GM19468 (cell line): ENCODE data around the gene GLIPR1L2.
"Not testable (repeated sequence)": the region's sequence is repeated elsewhere in the genome, so short reads cannot be mapped to it uniquely, and the experiment has no call there.

Source experiments
- ATAC-seq: cut with Tn5 transposase; IDR thresholded peaks from one replicate; pipeline ENCODE4 v1.9.1; 2021; ENCODE audit warnings: mild to moderate bottlenecking, moderate library complexity, moderate number of reproducible peaks; ENCODE audit not compliant: unreplicated experiment; ENCODE audit errors: extremely low read depth

Gene GLIPR1L2

DNA sequence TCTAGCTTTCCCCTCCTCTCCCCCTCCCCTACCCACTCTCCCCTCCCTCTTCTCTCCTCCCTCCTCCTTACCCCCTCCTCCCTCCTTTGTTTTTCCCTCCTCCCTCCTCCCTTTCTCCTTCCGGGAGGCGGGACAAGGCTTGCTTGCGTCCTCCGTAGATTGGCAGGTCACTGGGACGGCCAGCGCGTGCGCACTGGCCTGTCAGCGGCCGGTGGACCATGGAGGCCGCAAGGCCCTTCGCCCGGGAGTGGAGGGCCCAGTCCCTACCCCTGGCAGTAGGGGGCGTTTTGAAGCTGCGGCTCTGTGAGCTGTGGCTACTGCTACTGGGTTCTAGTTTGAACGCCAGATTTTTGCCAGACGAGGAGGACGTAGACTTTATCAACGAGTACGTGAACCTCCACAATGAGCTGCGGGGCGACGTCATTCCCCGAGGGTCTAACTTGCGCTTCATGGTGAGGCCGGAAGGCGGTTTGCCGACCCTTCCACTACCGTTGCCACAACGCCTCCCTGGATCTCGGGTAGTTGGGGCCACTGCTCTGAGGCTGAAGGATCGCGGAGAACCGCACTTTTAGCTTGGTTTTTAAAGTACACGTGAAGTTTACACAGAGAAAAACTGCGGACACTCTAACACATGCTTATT, at the start of gene GLIPR1L2:
Gene GLIPR1L2, plus strand, starts transcription at position 191 of the 640 bp plus-strand sequence. Its CDS starts 28 bp downstream, at position 219.
- ATAC-seq: peak; percentile 97

DNA sequence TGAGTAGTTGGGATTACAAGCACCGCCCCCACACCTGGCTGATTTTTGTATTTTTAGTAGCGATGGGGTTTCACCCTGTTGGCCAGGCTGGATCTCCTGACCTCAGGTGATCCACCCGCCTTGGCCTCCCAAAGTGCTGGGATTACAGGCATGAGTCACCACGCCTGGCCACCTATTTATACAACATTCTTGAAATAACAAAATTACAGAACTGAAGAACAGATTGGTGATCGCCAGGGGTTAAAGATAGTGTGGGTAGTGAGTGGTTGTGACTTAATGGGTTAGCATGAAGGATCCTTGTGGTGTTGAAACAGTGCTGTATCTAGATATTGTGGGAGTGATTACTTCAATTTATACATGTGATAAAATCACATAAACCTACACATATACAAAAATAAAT, 49.0 kb upstream of the GLIPR1L2 start:
- no peak for ATAC-seq

DNA sequence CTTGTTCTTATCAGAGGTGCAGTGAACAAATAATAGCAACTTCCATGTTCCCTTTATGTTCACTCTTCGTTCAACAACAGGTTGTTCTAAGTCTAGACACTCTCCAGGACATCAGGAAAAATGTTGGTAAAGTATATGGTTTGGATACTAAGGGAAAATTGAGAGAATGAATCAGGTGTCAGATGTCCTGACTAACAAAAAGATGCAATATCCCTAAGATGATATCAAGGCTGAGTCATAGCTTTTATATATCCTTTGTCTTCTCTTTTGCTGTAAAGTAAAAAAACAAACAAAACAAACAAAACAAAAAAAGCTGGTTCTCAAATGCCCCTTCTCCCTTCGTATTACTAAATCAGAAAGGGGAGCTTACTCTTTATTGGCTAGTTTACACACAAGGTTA, 45.4 kb upstream of the GLIPR1L2 start:
- ATAC-seq: no peak

DNA sequence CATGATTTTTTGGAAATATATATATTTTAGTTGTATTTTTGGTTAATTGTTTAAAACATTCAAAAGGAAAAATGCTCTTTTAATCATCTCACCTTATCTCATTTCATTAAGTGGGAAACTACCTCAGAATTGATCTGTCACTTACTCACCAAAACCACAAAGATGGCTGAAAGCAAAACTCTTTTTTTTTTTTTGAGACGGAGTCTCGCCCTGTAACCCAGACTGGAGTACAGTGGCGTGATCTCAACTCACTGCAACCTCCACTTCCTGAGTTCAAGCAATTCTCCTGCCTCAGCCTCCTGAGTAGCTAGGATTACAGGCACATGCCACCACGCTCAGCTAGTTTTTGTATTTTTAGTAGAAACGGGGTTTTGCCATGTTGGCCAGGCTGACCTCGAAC, 44.7 kb upstream of the GLIPR1L2 start:
- not testable (repeated sequence) for ATAC-seq

DNA sequence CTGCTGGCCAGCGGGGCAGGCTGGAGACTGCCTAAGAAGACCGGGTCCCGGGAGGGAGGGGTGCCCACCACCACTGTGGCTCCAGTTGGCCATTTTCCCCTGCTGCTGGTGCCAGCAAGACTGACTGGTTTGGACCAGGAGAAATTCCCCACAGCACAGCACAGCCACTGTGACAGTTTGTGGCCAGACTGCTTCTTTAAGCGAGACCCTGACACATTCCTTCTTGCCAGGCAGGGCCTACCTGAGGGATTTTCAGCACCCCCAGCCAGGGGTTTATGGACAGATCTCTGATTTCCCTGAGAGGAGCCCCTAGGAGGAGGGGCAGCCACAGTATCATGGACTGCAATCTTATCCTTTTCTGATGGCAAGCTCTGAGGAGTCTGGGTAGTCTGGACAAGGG, 40.9 kb upstream of the GLIPR1L2 start:
- no peak for ATAC-seq

DNA sequence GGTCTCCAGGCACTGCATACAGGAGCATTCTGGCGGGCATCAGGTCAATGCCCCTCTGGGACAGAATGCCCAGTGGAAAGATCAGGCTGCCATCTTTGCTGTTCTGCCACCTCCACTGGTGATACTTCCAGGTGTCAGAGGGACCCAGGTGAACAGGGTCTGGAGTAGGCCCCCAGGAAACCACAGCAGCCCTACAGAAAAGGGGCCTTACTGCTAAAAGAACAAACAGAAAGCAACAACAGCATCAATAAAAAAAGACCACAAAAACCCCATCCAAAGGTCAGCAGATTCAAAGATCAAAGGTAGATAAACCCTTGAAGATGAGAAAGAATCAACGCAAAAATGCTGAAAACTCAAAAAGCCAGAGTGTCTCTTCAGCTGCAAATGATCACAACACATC, 40.5 kb upstream of the GLIPR1L2 start:
- ATAC-seq: no peak

DNA sequence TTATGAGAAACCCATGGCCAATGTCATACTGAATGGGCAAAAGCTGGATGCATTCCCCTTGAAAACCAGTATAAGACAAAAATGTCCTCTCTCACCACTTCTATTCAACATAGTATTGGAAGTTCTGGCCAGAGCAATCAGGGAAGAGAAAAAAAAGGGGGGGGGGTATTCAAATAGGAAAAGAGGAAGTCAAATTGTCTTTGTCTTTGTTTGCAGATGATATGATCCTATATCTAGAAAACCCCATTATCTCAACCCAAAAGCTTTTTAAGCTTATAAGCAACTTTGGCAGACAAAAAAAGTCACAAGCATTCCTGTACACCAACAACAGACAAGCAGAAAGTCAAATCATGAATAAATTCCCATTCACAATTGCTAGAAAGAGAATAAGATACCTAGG, 36.9 kb upstream of the GLIPR1L2 start:
- ATAC-seq: no peak

DNA sequence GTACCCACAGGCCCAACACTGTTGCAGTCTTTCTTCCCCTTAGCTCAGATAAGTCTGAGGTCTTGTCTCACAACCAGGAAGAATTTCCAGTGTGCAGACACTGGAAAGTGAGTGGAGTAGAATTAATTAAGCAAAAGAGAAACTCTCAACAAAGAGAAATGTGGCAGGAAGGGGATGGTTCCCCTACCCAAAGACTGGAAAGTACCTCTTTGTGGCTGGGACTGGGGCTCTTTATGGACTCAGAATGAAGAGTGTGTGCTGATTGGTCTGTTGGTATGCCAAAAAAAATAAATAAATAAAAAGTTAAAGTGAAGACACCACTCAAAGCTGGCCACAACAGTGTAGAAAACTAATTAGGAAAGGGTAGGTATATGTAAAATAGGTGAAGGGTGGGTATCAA, 30.0 kb upstream of the GLIPR1L2 start:
- ATAC-seq: no peak

DNA sequence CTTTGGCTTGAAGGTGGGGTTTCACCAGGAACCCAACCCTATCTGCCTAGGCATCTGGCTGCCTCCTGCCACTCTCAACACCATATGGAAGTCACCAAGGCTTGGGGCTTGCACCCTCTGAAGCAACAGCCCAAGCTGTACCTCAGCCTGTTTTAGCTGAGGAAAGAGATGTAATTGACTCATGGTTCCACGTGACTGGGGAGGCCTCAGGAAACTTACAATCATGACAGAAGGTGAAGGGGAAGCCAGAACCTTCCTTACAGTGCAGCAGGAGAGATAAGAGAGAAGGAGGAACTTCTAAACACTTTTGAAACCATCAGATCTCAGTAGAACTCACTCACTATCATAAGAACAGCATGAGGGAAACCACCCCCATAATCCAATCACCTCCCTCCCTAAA, 29.5 kb upstream of the GLIPR1L2 start:
- ATAC-seq: no peak

DNA sequence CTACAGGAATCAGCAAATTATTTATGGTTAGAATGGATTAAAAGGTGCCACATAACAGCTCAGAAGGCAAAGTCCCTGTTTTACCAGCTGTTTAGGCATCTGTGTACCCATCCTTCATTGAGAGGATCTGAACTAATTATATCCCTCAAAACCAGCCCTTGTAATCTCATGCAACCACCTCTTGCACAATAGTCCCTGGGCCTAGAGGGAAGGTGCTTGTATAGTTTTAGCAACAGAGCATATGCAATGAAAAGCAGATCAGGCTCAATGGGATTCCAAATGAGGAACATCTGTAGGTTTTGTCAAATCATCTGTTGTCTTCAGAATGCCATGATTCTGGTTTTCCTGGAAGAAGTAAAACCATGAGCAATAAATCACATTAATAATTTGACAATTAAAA, 26.0 kb upstream of the GLIPR1L2 start:
- ATAC-seq: no peak

DNA sequence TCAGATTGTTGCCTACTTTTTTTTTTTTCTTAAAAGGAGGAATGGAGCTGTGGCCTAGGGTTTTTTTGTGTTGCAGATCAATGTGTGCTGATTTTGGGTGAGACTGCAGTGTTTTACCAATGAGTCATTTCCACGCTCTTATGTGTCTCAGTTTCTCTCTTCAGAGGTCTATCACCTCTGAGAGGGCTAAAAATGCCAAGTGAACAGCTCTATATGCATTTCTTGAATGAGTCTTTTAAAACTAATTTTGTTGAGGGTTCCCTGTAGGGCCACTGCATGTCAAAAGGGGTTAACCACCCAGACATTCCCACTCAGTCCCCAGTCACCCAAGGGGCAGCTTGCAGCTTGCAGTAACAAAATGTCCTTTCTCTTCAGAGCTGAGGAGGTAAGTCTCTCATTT, 24.3 kb upstream of the GLIPR1L2 start:
- ATAC-seq: no peak

DNA sequence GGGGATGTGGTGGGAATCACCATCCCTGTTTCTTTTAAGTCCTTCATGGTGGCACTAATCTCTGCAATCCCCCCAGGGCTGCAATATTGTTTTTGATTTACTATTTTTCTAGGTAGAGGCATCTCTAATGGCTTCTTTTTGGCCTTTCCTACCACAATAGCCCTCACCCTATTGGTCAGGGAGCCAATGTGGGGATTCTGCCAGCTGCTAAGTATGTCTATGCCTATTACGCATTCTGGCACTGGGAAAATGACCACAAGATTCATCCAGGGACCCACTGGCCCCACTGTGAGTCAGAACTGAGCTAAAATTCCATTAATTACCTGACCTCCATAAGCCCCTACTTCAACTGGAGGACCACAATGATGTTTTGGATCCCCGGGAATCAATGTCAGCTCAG, 15.9 kb upstream of the GLIPR1L2 start:
- no peak for ATAC-seq

DNA sequence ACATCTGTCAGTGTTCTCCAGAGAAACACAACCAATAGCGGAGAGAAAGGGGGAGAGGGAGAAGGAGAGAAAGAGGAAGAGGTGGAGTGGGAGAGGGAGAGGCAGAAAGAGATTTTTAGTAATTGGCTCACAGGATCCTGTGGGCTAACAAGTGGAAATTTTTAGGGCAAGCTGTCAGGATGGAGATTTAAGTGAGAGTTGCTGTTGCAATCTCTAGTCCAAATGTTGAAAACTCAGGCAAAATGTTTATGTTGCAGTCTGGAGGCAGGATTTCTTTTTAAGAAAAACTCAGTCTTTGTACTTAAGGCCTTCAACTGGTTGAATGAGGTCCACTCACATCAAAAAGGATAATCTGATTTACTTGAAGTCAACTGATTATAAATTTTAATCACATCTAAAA, 12.5 kb upstream of the GLIPR1L2 start:
- ATAC-seq: no peak

DNA sequence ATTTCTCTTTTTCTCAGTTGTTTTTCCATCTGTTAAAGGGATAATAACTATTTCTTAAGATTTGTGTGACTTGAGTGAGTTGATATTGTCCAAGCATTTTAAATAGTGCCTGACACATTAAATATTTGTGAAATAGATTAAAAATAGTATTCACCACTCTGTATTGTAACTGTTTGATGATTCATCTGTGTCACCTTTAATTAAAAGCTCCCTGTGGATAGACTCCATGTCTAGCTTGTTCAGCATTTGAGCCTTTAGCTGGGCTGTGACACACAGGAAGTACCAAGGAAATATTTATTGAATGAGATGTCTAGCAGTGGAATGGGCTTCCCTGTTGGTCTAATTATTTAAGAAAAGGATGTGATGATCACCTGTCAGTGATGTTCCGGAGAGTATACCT, 1.8 kb upstream of the GLIPR1L2 start:
- ATAC-seq: no peak

DNA sequence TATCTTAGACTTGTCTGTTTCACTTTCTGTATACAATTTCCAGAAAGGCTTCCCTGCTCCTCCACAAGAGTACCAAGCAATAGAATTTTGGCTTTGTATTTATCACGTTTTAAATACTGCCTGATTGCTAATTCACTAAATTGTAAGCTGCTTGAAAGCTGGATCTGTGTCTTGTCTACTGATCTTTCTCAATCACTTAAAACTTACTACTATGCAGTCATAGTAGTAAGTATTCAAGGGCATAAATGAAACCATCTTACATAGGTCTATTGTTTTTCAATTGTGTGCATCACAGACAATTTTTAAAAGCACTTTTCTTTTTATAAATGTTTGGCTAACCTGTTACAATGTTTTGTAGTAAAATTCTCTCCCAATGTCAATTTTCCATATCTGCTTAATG, 1.2 kb upstream of the GLIPR1L2 start:
- no peak for ATAC-seq

DNA sequence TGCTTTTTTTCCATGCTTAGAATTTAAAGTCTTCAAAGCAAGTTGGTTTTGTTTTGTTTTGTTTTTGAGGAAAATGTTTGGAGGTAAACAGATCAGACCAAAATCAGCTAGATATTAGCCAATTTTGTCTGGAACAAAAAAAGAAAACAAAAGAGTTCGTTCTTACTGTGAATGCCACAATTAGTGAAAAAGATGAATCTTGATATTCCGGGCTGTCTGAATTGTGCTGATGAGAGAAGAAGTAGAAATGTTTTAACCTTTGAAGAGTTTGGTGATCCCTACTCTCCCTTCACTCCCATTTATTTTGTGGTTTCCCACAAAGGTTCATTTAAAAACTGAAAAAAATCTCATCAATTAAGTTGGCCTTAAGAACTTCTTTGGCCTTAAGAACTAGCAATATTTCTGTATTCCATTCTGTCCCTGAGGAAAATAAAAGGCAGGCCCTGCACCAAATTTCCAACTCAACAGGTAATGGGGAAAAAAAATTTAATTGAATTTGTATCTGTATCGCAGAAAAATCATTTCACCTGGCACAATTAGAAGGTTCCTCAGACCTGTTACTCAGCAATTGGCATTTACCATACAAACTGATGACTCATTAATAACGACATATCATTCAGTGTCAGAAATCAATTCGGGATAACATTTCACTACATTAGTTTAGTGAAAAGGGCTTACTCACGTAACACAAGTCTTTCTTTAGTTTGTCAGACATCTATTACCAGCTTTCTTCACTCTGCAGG, 562 bp upstream of the GLIPR1L2 start:
- no peak for ATAC-seq

DNA sequence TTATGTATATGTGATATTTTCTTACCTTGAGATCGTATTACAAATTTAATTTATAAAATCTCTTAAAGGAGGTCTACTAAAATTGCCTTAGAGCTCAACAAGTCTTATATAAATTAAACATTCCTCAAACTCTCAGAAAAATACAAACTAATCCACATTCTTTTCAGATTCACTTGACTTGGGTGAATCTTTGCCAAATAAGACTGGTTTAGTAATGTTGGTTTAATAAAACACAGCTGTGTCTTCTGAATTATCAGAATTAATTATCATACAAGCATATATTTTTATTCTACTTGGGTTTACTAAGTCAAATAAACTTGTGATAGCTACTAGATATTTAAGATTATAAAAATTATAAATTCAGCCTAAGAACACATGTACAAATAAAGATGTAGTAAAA, 13.3 kb downstream of the GLIPR1L2 start:
- ATAC-seq: no peak

DNA sequence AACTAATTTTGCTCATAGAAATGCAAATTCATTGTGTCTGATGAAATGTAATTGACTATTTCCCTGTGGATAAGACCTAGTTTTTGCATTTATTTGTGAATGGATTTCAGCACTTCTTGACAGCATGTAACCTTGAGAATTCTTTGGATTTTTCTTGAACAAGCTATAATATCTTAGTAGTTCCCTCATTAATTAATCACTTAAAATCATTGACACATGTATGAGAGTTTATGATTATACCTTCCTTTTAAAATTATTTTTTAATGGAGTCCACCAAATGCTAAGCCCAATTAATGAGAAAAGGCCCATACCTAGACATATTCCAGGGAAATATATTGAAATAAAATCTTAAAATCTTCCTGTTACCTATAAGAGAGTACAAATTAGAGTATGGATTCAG, 16.8 kb downstream of the GLIPR1L2 start:
- no peak for ATAC-seq

DNA sequence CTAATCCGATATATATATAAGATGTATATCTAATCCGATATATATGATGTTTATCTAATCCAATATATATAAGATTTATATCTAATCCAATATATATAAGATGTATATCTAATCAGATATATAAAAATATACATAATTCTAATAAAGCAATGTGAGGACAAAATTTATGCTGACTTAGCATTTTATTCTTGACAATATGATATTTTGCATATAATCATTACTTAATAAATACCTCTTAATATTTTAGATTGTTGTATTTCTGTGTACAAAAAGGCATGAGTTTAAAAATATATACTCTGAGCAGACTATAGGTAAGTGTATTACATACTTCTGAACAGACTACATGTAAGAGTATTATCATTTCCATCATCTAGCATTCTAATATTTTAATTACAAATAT, 18.9 kb downstream of the GLIPR1L2 start:
- ATAC-seq: no peak

DNA sequence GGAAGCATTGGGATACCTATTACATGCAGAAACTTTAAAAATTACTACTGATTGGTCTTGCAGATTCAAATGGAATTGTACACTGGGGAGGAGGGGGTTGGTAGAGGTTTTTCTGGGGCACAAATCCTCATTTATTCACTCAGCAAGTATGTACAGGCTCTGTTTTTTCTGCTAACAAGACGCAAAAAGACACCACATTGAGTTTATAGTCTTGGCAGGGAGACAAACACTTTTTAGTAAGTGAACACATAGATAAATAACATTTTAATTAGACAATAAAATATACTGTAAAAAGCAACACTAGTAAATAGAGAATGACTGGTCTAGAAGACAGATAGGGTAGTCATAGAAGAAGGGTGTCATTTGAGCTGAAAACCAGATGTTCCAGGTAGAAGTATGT, 23.8 kb downstream of the GLIPR1L2 start:
- ATAC-seq: no peak

DNA sequence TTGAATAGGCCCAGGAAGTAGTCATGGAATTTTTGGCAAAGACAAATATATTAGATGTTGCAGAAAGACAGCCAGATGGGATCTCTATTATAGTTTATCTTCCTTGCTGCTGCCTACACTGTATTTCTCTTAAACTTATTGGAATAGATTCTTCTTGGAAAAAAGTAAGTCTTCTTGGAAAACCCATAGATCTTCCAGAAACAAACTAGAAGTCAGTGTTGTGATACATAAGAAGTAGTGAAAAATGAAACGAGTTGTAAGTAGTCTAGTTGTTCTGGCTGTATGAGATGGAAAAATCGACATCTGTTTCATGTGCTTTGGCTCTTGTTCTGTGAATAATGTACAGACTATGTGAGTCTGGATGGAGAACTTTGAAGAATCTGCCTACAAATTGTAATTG, 29.0 kb downstream of the GLIPR1L2 start:
- no peak for ATAC-seq

DNA sequence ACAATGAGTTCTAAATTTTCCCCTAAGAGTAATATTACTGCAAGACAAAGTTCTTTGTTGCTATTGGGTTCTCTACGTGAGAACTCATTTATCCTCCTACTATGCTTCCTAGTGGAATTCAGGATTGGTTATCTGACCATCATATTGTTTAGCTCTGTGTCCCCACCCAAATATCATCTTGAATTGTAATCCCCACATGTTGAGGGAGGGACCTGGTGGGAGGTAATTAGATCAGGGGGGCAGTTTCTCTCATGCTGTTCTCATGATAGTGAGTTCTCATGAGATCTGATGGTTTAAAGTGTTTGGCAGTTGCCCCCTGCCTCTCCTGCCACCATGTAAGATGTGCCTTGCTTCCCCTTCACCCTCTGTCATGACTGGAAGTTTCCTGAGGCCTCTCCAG, 36.6 kb downstream of the GLIPR1L2 start:
- no peak for ATAC-seq
